Measurements from ENCODE around the gene UBAP1.
"Not testable (repeated sequence)": the region's sequence is repeated elsewhere in the genome, so short reads cannot be mapped to it uniquely, and the experiment has no call there.

The UBAP1 gene

DNA sequence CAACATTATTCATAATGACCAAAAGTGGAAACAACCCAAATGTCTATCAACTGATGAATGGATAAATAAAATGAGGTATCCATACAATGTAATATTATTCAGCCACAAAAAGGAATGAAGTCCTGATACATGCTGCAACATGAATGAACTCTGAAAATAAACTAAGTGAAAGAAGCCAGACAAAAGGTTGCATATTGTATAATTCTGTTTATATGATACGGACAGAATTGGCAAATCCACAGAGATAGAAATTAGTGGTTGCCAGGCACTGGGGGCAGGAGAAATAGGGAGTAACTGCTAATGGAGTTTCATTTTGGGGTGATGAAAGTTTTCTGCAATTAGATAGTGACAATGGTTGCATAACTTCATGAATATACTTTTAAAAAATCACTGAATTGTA, 103.3 kb downstream of the UBAP1 start:
- DNase-seq (ENCODE audit: low read depth) = no peak
- no peak overlapping the region for H3K4me3 ChIP-seq (ENCODE audit: control insufficient read depth, low read depth, low read length)
- TF ChIP-seq, protein P1, sequence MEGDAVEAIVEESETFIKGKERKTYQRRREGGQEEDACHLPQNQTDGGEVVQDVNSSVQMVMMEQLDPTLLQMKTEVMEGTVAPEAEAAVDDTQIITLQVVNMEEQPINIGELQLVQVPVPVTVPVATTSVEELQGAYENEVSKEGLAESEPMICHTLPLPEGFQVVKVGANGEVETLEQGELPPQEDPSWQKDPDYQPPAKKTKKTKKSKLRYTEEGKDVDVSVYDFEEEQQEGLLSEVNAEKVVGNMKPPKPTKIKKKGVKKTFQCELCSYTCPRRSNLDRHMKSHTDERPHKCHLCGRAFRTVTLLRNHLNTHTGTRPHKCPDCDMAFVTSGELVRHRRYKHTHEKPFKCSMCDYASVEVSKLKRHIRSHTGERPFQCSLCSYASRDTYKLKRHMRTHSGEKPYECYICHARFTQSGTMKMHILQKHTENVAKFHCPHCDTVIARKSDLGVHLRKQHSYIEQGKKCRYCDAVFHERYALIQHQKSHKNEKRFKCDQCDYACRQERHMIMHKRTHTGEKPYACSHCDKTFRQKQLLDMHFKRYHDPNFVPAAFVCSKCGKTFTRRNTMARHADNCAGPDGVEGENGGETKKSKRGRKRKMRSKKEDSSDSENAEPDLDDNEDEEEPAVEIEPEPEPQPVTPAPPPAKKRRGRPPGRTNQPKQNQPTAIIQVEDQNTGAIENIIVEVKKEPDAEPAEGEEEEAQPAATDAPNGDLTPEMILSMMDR (conservative IDR thresholded peaks at IDR 0.05; ENCODE audit: control insufficient read depth, insufficient read depth, low read depth, low read length) = no peak

DNA sequence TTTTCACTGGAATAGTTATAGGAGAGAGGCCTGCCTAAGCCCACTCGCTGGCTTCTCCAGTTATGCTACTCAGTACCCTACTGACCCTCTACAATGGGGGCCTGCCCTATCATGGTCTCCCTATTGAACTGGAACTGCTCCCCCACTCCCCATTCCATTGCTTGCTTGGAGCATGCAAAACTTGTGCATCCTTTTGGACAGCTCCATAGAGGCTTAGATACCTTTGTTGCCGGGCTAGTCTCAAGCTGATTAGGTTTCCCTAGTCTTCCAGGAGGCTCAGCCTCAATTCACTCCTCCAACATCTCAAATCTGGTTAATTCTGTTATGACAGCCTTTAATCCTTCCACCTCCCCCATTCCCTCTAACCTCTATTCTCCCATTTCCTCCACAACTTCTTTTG, 110.3 kb downstream of the UBAP1 start:
- DNase-seq (ENCODE audit: low read depth) = no peak
- TF ChIP-seq, protein P1 (conservative IDR thresholded peaks at IDR 0.05; ENCODE audit: control insufficient read depth, insufficient read depth, low read depth, low read length) = no peak

DNA sequence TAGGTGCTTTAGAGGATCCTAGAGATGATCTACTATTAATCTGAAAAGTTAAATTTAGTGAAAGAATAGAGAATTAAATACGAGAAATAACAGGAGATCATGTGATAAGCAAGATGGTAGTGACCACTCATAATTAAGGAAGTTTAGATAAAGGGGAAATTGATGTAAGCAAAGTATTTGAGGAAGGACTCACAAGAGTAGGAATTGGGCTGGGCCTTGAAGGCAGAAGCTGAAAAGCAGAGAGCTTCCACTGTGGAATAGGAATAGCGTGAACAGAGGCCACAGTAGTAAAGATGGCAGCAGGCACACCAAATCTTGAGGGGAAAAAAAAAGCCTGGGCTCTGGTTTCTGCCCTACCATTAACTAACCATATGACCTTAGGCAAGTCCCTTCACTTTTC, 112.2 kb downstream of the UBAP1 start:
- no peak for DNase-seq (ENCODE audit: low read depth)
- H3K4me3 ChIP-seq (ENCODE audit: control insufficient read depth, low read depth, low read length) = no peak overlapping the region
- TF ChIP-seq, protein P1 (conservative IDR thresholded peaks at IDR 0.05; ENCODE audit: control insufficient read depth, insufficient read depth, low read depth, low read length) = no peak

More for the DNA sequence above, 110.3 kb downstream of the UBAP1 start:
- no peak overlapping the region for H3K4me3 ChIP-seq (ENCODE audit: control insufficient read depth, low read depth, low read length)

DNA sequence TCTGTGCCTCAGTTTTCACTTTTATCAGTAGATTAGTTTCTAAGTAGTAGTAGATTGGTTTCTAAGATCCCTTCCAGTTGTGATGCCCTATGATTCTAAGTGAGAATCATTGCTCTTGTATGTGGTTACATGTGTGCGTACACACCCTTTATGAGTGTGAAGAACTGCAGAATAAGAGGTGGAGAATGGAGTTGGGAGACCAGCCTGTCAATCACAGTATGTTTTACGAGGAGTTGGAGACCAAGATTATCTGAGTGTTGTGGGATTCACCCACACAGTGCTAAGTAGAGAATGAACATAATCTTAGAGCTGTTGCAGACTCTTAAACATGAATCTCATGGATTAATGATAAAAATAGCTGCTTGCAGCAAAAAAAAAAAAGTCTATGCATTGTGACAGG, 112.6 kb downstream of the UBAP1 start:
- TF ChIP-seq, protein P1 (conservative IDR thresholded peaks at IDR 0.05; ENCODE audit: control insufficient read depth, insufficient read depth, low read depth, low read length) = no peak
- DNase-seq (ENCODE audit: low read depth) = no peak
- no peak overlapping the region for H3K4me3 ChIP-seq (ENCODE audit: control insufficient read depth, low read depth, low read length)

DNA sequence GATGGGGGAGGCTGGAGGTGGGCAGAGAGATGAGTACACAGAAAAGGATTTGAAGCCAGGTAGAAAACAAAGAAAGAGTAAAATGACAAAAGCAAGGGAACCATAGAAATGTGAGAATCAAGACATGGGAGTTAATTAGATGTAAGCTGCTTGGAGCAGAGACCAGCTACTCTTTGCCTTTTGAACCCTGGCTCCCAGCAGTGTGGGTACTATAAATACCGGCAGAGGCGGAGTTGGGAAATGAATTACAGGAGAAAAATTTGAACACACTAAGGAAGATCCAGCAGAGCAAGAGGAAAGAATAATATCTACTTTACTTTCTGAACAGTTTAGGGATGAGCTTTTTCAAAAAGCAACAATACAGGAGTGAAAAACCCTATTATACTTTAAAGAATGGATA, 113.7 kb downstream of the UBAP1 start:
- no peak for DNase-seq (ENCODE audit: low read depth)
- no peak overlapping the region for H3K4me3 ChIP-seq (ENCODE audit: control insufficient read depth, low read depth, low read length)
- TF ChIP-seq, protein P1 (conservative IDR thresholded peaks at IDR 0.05; ENCODE audit: control insufficient read depth, insufficient read depth, low read depth, low read length) = no peak

DNA sequence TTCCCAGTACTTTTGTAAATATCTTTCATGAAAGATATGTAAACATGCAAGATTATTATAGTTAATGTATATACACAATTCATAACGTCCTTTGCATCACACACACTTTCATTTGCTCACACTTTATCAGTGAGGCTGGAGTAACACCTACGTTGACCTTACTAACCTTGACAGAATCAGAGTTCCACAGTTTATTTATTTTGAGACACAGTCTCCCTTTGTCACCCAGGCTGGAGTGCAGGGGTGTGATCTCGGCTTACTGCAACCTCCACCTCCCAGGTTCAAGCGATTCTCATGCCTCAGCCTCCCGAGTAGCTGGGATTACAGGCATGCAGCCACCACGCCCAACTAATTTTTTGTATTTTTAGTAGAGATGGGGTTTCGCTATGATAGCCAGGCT, 122.2 kb downstream of the UBAP1 start:
- not testable (repeated sequence) for H3K4me3 ChIP-seq (ENCODE audit: control insufficient read depth, low read depth, low read length)

More for the DNA sequence above, 122.2 kb downstream of the UBAP1 start:
- DNase-seq (ENCODE audit: low read depth) = not testable (repeated sequence)
